HUDEP-2 (cell line): ENCODE results near the gene PPFIBP1.
"Not testable (repeated sequence)": the region's sequence is repeated elsewhere in the genome, so short reads cannot be mapped to it uniquely, and the experiment has no call there.

ENCODE experiments used
- DNase-seq, 76 experiments: peaks; one replicate each; lab custom pipeline; 2025; ENCODE audit not compliant: unreplicated experiment in 76 of 76; lab: John Stamatoyannopoulos, UW

The PPFIBP1 gene

GRCh38 chr12:27646149-27646548 lies 122.1 kb downstream of the PPFIBP1 start:
- DNase-seq: no peak

- DNase-seq: no peak
Measured at GRCh38 chr12:27650011-27650410, 126.0 kb downstream of the PPFIBP1 start.

- DNase-seq: no peak
Measured at GRCh38 chr12:27651201-27651600, 127.2 kb downstream of the PPFIBP1 start.

- DNase-seq: peak in 23 of 76 experiments; percentile 1 to 48 (median 23)
Measured at GRCh38 chr12:27652174-27652763, 128.3 kb downstream of the PPFIBP1 start.

GRCh38 chr12:27653661-27654060 lies 129.7 kb downstream of the PPFIBP1 start:
- no peak for DNase-seq

- not testable (repeated sequence) for DNase-seq
Measured at GRCh38 chr12:27655476-27655875, 131.5 kb downstream of the PPFIBP1 start.

GRCh38 chr12:27657296-27657695 lies 133.3 kb downstream of the PPFIBP1 start:
- no peak for DNase-seq

GRCh38 chr12:27665704-27666103 lies 141.7 kb downstream of the PPFIBP1 start:
- DNase-seq: no peak

- DNase-seq: no peak
Measured at GRCh38 chr12:27666510-27666909, 142.5 kb downstream of the PPFIBP1 start.

- no peak for DNase-seq
Measured at GRCh38 chr12:27667540-27667939, 143.5 kb downstream of the PPFIBP1 start.

- DNase-seq: no peak
Measured at GRCh38 chr12:27672051-27672450, 148.0 kb downstream of the PPFIBP1 start.

GRCh38 chr12:27672643-27673042 lies 148.6 kb downstream of the PPFIBP1 start:
- no peak for DNase-seq

GRCh38 chr12:27673101-27673718 lies 149.2 kb downstream of the PPFIBP1 start:
- no peak for DNase-seq

GRCh38 chr12:27674989-27675388 lies 151.0 kb downstream of the PPFIBP1 start:
- no peak for DNase-seq

- DNase-seq: no peak
Measured at GRCh38 chr12:27680619-27681018, 156.6 kb downstream of the PPFIBP1 start.

- no peak for DNase-seq
Measured at GRCh38 chr12:27682534-27682933, 158.5 kb downstream of the PPFIBP1 start.

GRCh38 chr12:27685274-27685673 lies 161.3 kb downstream of the PPFIBP1 start:
- no peak for DNase-seq

GRCh38 chr12:27686147-27686546 lies 162.1 kb downstream of the PPFIBP1 start:
- DNase-seq: no peak

- no peak for DNase-seq
Measured at GRCh38 chr12:27688671-27689070, 164.7 kb downstream of the PPFIBP1 start.

- no peak for DNase-seq
Measured at GRCh38 chr12:27689558-27690180, 165.7 kb downstream of the PPFIBP1 start.

GRCh38 chr12:27693403-27693802 lies 169.4 kb downstream of the PPFIBP1 start:
- DNase-seq: no peak
